GM23248 (cell line): ENCODE measurements around the gene CDH11. TPM values are rescaled to one million over a fixed set of nuclear protein-coding genes. Genes with fewer than 3 reads are reported as not detected.

Experiments
- DNase-seq: peaks from one replicate; pipeline ENCODE4 v3.0.0-alpha.2; 2015
- H2AFZ ChIP-seq: fragments of 200-600 bp; sonication (generic); 2 replicates; pipeline ENCODE4 v1.6.1; 2016; ENCODE audit warnings: antibody characterized with exemption
- H3F3A ChIP-seq: fragments of 200-600 bp; sonication (generic); 2 replicates; pipeline ENCODE4 v1.6.1; 2016; ENCODE audit warnings: mild to moderate bottlenecking, antibody characterized with exemption, mixed run types; ENCODE audit not compliant: insufficient read depth
- H3K27ac ChIP-seq: fragments of 200-600 bp; sonication (generic); 2 replicates; pipeline ENCODE4 v1.5.1; 2016; ENCODE audit warnings: mild to moderate bottlenecking
- H3K27me3 ChIP-seq: fragments of 200-600 bp; sonication (generic); replicated peaks from 2 replicates; pipeline ENCODE4 v1.6.1; 2016; ENCODE audit warnings: mild to moderate bottlenecking; ENCODE audit not compliant: insufficient read depth
- H3K36me3 ChIP-seq: fragments of 200-600 bp; sonication (generic); 2 replicates; pipeline ENCODE4 v1.6.1; 2016; ENCODE audit warnings: low read depth, mild to moderate bottlenecking
- H3K4me1 ChIP-seq: fragments of 200-600 bp; sonication (generic); 2 replicates; pipeline ENCODE4 v1.6.1; 2016; ENCODE audit warnings: mild to moderate bottlenecking; ENCODE audit not compliant: insufficient read depth
- H3K4me2 ChIP-seq: fragments of 200-600 bp; sonication (generic); one replicate; pipeline ENCODE4 v1.6.1; 2016; ENCODE audit warnings: mild to moderate bottlenecking; ENCODE audit not compliant: unreplicated experiment
- H3K4me3 ChIP-seq: fragments of 200-600 bp; sonication (generic); 2 replicates; pipeline ENCODE4 v1.5.1; 2016; ENCODE audit warnings: mild to moderate bottlenecking
- H3K79me2 ChIP-seq: fragments of 200-600 bp; sonication (generic); 2 replicates; pipeline ENCODE4 v1.6.1; 2016; ENCODE audit warnings: mild to moderate bottlenecking; ENCODE audit not compliant: insufficient read depth
- H3K9ac ChIP-seq: fragments of 200-600 bp; sonication (generic); 2 replicates; pipeline ENCODE4 v1.6.1; 2016; ENCODE audit warnings: mild to moderate bottlenecking
- H3K9me2 ChIP-seq: fragments of 200-600 bp; sonication (generic); 2 replicates; pipeline ENCODE4 v1.6.1; 2016; ENCODE audit warnings: mixed run types, mild to moderate bottlenecking, moderate library complexity; ENCODE audit not compliant: insufficient read depth
- H3K9me3 ChIP-seq: fragments of 200-600 bp; sonication (generic); one replicate; pipeline ENCODE4 v1.6.1; 2017; ENCODE audit warnings: low read depth
- H4K20me1 ChIP-seq: fragments of 200-600 bp; sonication (generic); 2 replicates; pipeline ENCODE4 v1.6.0; 2016; ENCODE audit not compliant: insufficient read depth
- EZH2 ChIP-seq: fragments of 200-600 bp; sonication (generic); IDR thresholded peaks from 2 replicates; pipeline ENCODE4 v1.6.1; 2018; ENCODE audit warnings: antibody characterized with exemption, mild to moderate bottlenecking; ENCODE audit not compliant: insufficient read depth, poor library complexity, severe bottlenecking
- EZH2phosphoT487 ChIP-seq: fragments of 200-600 bp; sonication (generic); IDR thresholded peaks from 2 replicates; pipeline ENCODE4 v1.6.1; 2018; ENCODE audit warnings: antibody characterized with exemption, moderate library complexity, mild to moderate bottlenecking, low read depth; ENCODE audit not compliant: insufficient read depth
- WGBS, 2 experiments: methylation state at CpG; one replicate each; pipeline ENCODE4 v1.1.6; 2015 to 2017; ENCODE audit warnings: low lambda C conversion rate in 2 of 2, low coverage in 1 of 2; ENCODE audit errors: missing lambda C conversion rate in 2 of 2; 5-methylcytosine and 5-hydroxymethylcytosine counted together
- in situ Hi-C: fragments of 300-500 bp; cut with MboI; formaldehyde crosslinking; loops from 2 replicates; pipeline ENCODE4 v1.15.0; 2020
- polyA plus RNA-seq: library from polyadenylated mRNA; unstranded; fragments of >200 nt; fragmentation: Nextera tagmentation; extraction: Ambion mirVana; gene quantifications from 2 replicates; pipeline ENCODE4 v1.2.1, GENCODE V29; 2016
- total RNA-seq: library from RNA; depleted of rRNA; stranded (reverse); fragments of >200 nt; shearing (Covaris generic); gene quantifications from 2 replicates; pipeline ENCODE4 v1.2.3, GENCODE V29; 2014

Gene CDH11
- total and polyA plus RNA-seq, 2 experiments from 2014 or later, result 264 to 525 TPM

DNA sequence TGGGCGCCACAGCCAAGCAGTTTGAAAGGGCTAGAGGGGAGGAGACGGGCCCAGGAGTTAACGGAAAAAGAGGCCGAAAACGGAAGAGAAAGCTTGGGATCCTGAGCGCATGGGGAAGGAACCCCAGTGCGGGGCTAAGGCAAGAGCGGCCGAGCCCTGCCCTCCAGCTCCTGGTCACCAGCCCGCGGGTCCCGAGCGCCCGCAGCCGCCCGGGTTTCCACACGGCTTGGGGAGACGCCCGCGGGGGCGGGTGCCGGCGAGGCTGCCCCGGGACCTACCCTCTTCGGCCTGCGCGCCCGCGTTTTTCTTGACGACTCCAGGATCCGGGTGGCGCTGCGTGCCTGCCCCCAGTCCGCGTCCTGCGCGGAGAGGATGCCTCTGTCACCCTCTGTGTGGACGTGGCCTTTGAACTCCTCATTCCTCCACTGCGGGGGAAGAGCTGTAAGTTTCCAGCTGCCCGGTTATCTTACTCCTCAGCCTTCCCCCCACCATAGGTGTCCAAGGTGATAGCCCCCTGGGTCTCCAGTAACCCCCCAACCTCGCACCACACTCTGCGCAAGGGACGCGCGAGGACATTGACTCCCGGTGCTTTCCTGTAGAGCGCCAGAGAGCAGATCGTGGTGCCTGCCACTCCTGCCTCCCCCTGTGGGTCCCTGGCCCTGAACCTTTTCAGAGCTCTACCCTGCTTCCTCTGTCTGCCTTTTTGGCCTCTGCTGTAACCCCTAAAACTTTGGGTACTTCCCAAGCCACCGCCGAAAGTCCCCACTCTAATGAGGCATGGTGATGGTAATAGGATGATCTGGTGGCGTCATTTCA lies 1.7 kb upstream of the CDH11 start:
- Histone ChIP-seq H3K79me2 (peaks cover 45% of the 10 kb centered on the region), H3K9me2 (no peaks in the 10 kb centered on the region), H3K4me3 (peak overlapping the region; percentile 98), H3K4me1 (peaks cover 35% of the 10 kb centered on the region), H3K27me3 (no peaks in the 10 kb centered on the region), H3F3A (peaks cover 30% of the 10 kb centered on the region), H3K4me2 (peak overlapping the region; percentile 95), H3K27ac (peak overlapping the region; percentile 83), H3K36me3 (no peaks in the 10 kb centered on the region), H4K20me1 (peaks cover under 1% of the 10 kb centered on the region; the same call in 1 of the 2 replicates), H3K9me3 (no peaks in the 10 kb centered on the region), H2AFZ (peak overlapping the region; percentile 79), H3K9ac (peak overlapping the region; percentile 92)
- in situ Hi-C loops, result loop anchor here (25.0 kb wide), 1 partner anchor 1761 kb away; no protein-coding TSS in a partner anchor
- 15 to 16% methylated on average over 29 to 41 of the region's 51 CpGs for WGBS, 2 experiments
- peak; percentile 77 for DNase-seq
- TF ChIP-seq EZH2 (no peak), EZH2phosphoT487 (no peak)

DNA sequence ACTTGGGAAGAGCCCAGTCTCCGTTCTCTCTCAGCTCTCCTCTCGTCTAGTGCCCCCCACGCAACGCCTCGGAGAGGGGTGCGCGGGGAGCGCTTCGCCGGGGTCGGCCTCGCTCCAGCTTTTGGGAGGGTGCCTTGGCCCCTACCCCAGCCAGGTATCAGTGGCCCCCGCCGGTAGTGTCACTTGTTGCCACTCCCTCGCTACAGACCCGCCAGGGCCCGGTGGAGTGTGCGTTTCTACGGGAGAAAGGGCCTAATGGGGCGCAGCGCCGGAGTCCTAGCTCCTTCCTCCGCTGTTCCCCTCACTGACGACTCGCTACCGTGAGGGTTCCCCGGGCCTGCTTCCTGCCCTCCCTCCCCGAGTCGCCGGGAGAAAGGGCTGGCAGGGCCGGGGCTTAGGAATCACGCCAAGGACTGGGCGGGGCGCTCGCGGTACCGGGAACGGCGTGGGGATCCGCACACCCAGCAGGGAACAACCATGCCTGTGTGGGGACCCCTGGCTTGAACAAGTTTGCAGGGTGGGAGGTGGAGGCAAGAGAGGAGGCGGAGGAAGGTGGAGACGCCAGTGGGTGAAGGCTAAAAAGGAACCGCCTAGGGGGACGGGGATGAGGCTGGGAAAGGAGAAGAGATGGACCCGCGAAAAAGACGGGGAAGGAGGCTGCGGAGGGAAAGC lies 997 bp upstream of the CDH11 start:
- H3K9me3 ChIP-seq, result no peaks in the 10 kb centered on the region
- peak overlapping the region; percentile 79 for H2AFZ ChIP-seq
- peak overlapping the region; percentile 95 for H3K4me2 ChIP-seq
- H3K4me3 ChIP-seq, result peak overlapping the region; percentile 98
- no peaks in the 10 kb centered on the region for H3K9me2 ChIP-seq
- 0 to 3% methylated on average over 38 to 39 of the region's 48 CpGs for WGBS, 2 experiments
- H4K20me1 ChIP-seq, result peaks cover 5% of the 10 kb centered on the region; the same call in 1 of the 2 replicates
- H3K27me3 ChIP-seq, result no peaks in the 10 kb centered on the region
- peaks cover 35% of the 10 kb centered on the region for H3F3A ChIP-seq
- H3K27ac ChIP-seq, result peak overlapping the region; percentile 83
- peaks cover 41% of the 10 kb centered on the region for H3K4me1 ChIP-seq
- peak overlapping the region; percentile 92 for H3K9ac ChIP-seq
- 0 out of 2 replicates have a peak, but pooled peaks cover under 1% of the 10 kb centered on the region for H3K36me3 ChIP-seq
- H3K79me2 ChIP-seq, result peaks cover 53% of the 10 kb centered on the region
- in situ Hi-C loops, result loop anchor here (25.0 kb wide), 1 partner anchor 1761 kb away; no protein-coding TSS in a partner anchor
- TF ChIP-seq EZH2 (no peak), EZH2phosphoT487 (no peak)
- DNase-seq, result peak; percentile 78

DNA sequence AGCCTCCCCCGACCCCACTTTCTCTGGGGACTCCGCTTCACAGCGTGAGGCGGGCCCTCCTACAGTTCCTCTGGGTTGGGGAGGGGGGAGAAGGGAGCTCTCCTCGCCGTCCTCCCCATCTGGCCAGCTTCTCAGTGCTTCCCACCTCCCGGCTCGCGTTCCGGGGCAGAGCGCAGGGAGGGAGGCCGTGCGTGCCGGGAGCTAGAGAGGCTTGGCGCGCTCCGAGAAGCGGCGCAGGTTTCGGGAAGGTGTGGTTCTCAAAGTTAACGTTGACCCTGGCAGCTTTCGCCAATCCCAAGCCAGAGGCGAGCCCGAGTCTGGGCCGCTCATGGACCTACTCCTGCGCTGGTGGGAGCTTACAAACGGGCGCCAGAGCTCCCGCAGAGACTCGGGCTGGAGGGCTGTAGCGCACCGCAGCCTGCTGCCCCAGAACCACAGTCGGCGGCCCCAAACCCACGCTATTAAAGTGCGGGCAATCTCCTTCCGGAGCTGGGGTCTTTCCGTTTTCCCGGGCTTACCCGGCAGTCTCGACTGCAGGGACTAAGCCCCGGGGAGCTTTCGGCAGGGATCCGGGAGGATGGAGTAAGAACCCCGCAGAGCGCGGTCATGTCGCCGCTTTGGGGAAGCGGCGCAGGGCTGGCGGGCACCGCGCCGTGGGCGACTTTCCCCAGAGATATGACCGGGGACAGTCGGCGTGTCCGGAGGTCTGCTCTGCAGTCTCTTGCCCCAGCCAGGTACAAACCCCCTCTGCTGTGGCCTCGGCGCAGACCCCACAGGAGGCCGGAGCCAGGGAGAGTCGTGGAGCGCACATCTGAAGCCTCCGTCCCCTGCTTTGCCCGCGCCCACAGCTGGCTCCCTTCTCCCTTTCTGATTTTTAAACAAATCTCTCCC lies 787 bp downstream of the CDH11 start:
- Histone ChIP-seq H3K9me3 (no peaks in the 10 kb centered on the region), H3K4me2 (peak overlapping the region; percentile 90), H3K79me2 (peaks cover 71% of the 10 kb centered on the region), H3K36me3 (peaks cover 17% of the 10 kb centered on the region; the same call in 1 of the 2 replicates), H3K9me2 (no peaks in the 10 kb centered on the region), H2AFZ (peak overlapping the region; percentile 59), H3K27ac (peak overlapping the region; percentile 76), H3K4me3 (peak overlapping the region; percentile 98), H3K27me3 (no peaks in the 10 kb centered on the region), H4K20me1 (peaks cover 18% of the 10 kb centered on the region; the same call in 1 of the 2 replicates), H3F3A (peaks cover 50% of the 10 kb centered on the region), H3K4me1 (peaks cover 56% of the 10 kb centered on the region), H3K9ac (peak overlapping the region; percentile 92)
- WGBS, 2 experiments, result 1 to 3% methylated on average over 67 to 68 of the region's 68 CpGs
- in situ Hi-C loops, result loop anchor here (25.0 kb wide), 1 partner anchor 1759 kb away; no protein-coding TSS in a partner anchor
- DNase-seq, result peak; percentile 56
- TF ChIP-seq EZH2phosphoT487, result no peak
- no peak for TF ChIP-seq EZH2
